HepG2 (cell line): Measurements from ENCODE around the gene PPP3R1. TPM values are rescaled to one million over a fixed set of nuclear protein-coding genes. Genes with fewer than 3 reads are reported as not detected.

Experiments used
- ATAC-seq: fragments of 200-7000 bp; cut with Tn5 transposase; 3 replicates; pipeline ENCODE4 v1.9.1; 2020; ENCODE audit warnings: mild to moderate bottlenecking, moderate library complexity
- BruUV-seq: library from RNA; stranded (reverse); fragments of 400-500 nt; replicated peaks from 2 replicates; lab custom pipeline; 2021; lab: Mats Ljungman, UMichigan
- CTCF ChIA-PET: fragments of 300-600 bp; formaldehyde crosslinking; extraction: SDS; loops from one replicate; lab custom pipeline; 2021; ENCODE audit warnings: low total read pairs, inconsistent platforms, low intra/inter-chr PET ratio; lab: Yijun Ruan, JAX
- POLR2A ChIA-PET: fragments of 350-600 bp; sonication (Branson Sonifier 250); formaldehyde crosslinking; loops from one replicate; lab custom pipeline; 2020; ENCODE audit warnings: antibody characterized with exemption, inconsistent platforms; lab: Yijun Ruan, JAX
- DNase-seq: peaks from one replicate; pipeline ENCODE4 v3.0.0-alpha.2; 2015; ENCODE audit warnings: low spot score
- FAIRE-seq: peaks from 3 replicates; lab custom pipeline; 2011; peaks lifted over from hg19 to GRCh38; lab: Jason Lieb, UNC
- H2AFZ ChIP-seq: one replicate; pipeline ENCODE4 v1.6.1; 2011; ENCODE audit warnings: low read length, inconsistent platforms
- H3K27ac ChIP-seq: fragments of 300-600 bp; 3 replicates; pipeline ENCODE4 v1.8.0; 2011; ENCODE audit warnings: mixed run types, mild to moderate bottlenecking, mixed read lengths, low read length, inconsistent platforms; ENCODE audit not compliant: insufficient read depth; ENCODE audit errors: extremely low read length
- H3K27me3 ChIP-seq, 2 experiments: fragments of 200-600 bp in 1 of 2; 2 replicates in 1 of 2; 3 replicates in 1 of 2; pipeline versions ENCODE4 v1.6.0 to v1.8.0; 2011; ENCODE audit warnings: low read length in 2 of 2, mild to moderate bottlenecking in 2 of 2, moderate library complexity in 2 of 2, inconsistent platforms in 1 of 2; ENCODE audit not compliant: insufficient read depth in 2 of 2, control insufficient read depth in 1 of 2
- H3K36me3 ChIP-seq, 2 experiments: fragments of 200-600 bp in 1 of 2; replicated peaks in 1 of 2; 2 replicates in 1 of 2; 3 replicates in 1 of 2; pipeline versions ENCODE4 v1.5.1 to v1.8.0; 2011; ENCODE audit warnings: low read length in 2 of 2, inconsistent platforms in 1 of 2; ENCODE audit not compliant: insufficient read depth in 2 of 2, control insufficient read depth in 1 of 2
- H3K4me1 ChIP-seq: 2 replicates; pipeline ENCODE4 v1.5.1; 2012; ENCODE audit warnings: low read length, inconsistent platforms; ENCODE audit not compliant: insufficient read depth
- H3K4me2 ChIP-seq: 2 replicates; pipeline ENCODE4 v1.6.0; 2011; ENCODE audit warnings: low read depth, low read length, inconsistent platforms
- H3K4me3 ChIP-seq, 3 experiments: fragments of 200-600 bp in 1 of 3; sonication (generic), shearing (Covaris generic) in 1 of 3; replicated peaks in 1 of 3; 2 replicates each; pipeline ENCODE4 v1.5.1; 2011 to 2016; ENCODE audit warnings: low read length in 3 of 3, inconsistent platforms in 2 of 3, low read depth in 2 of 3, mild to moderate bottlenecking in 2 of 3, control low read depth in 1 of 3, mixed read lengths in 1 of 3; ENCODE audit not compliant: insufficient read depth in 1 of 3
- H3K79me2 ChIP-seq: one replicate; pipeline ENCODE4 v1.6.1; 2011; ENCODE audit warnings: low read length, inconsistent platforms; ENCODE audit not compliant: insufficient read depth
- H3K9ac ChIP-seq: 2 replicates; pipeline ENCODE4 v1.6.0; 2011; ENCODE audit warnings: mild to moderate bottlenecking, low read depth, low read length, inconsistent platforms; ENCODE audit not compliant: insufficient read depth
- H3K9me3 ChIP-seq: 2 replicates; pipeline ENCODE4 v1.5.1; 2012; ENCODE audit warnings: mild to moderate bottlenecking, low read length
- H4K20me1 ChIP-seq: 2 replicates; pipeline ENCODE4 v1.6.0; 2011; ENCODE audit warnings: inconsistent platforms, mild to moderate bottlenecking, low read length, moderate library complexity; ENCODE audit not compliant: insufficient read depth
- ATF5 ChIP-seq: sonication (generic); formaldehyde crosslinking; IDR thresholded peaks from 2 replicates; pipeline ENCODE4 v1.4.0; 2020; ENCODE audit warnings: mild to moderate bottlenecking, low read depth, missing genetic modification reagents
- ESRRA ChIP-seq: sonication (generic); formaldehyde crosslinking; IDR thresholded peaks from 2 replicates; pipeline ENCODE4 v1.5.1; 2020; ENCODE audit warnings: mild to moderate bottlenecking, low read depth, missing genetic modification reagents
- GABPA ChIP-seq, 2 experiments: IDR thresholded peaks; 2 replicates each; pipeline ENCODE4 v1.6.1; 2011 to 2016; ENCODE audit warnings: low read depth in 2 of 2, low read length in 1 of 2, missing biosample characterization in 1 of 2, missing genetic modification characterization in 1 of 2
- HNRNPUL1 ChIP-seq: fragments of 200-400 bp; formaldehyde crosslinking; IDR thresholded peaks from 2 replicates; pipeline ENCODE4 v1.6.1; 2017; ENCODE audit warnings: low read depth, mild to moderate bottlenecking, low read length, moderate library complexity
- MEF2D ChIP-seq: sonication (generic); formaldehyde crosslinking; IDR thresholded peaks from 2 replicates; pipeline ENCODE4 v1.5.1; 2020; ENCODE audit warnings: mild to moderate bottlenecking, missing genetic modification reagents
- MXD1 ChIP-seq: sonication (generic); formaldehyde crosslinking; IDR thresholded peaks from 2 replicates; pipeline ENCODE4 v1.4.0; 2020; ENCODE audit warnings: mild to moderate bottlenecking, missing genetic modification reagents
- NCOA2 ChIP-seq: sonication (generic); formaldehyde crosslinking; IDR thresholded peaks from 2 replicates; pipeline ENCODE4 v1.8.0; 2022; ENCODE audit warnings: inconsistent platforms
- NRL ChIP-seq: sonication (generic); formaldehyde crosslinking; IDR thresholded peaks from 2 replicates; pipeline ENCODE4 v1.5.0; 2020; ENCODE audit warnings: missing genetic modification reagents, mild to moderate bottlenecking, moderate library complexity, borderline replicate concordance
- PRDM4 ChIP-seq: sonication (generic); formaldehyde crosslinking; IDR thresholded peaks from 2 replicates; pipeline ENCODE4 v1.9.0; 2021; ENCODE audit warnings: missing genetic modification reagents, borderline replicate concordance
- RORA ChIP-seq: sonication (generic); formaldehyde crosslinking; IDR thresholded peaks from 2 replicates; pipeline ENCODE4 v1.5.0; 2020; ENCODE audit warnings: mild to moderate bottlenecking, missing genetic modification reagents, moderate library complexity
- THYN1 ChIP-seq: sonication (generic); formaldehyde crosslinking; IDR thresholded peaks from 2 replicates; pipeline ENCODE4 v1.8.1; 2023; ENCODE audit warnings: low read depth, mild to moderate bottlenecking, moderate library complexity, missing genetic modification reagents, borderline replicate concordance
- XBP1 ChIP-seq: sonication (generic); formaldehyde crosslinking; IDR thresholded peaks from 2 replicates; pipeline ENCODE4 v1.5.0; 2020; ENCODE audit warnings: missing genetic modification reagents
- ZNF143 ChIP-seq: sonication (generic); formaldehyde crosslinking; IDR thresholded peaks from 2 replicates; pipeline ENCODE4 v1.4.0; 2020; ENCODE audit warnings: missing genetic modification reagents
- ZNF263 ChIP-seq: sonication (generic); formaldehyde crosslinking; IDR thresholded peaks from 2 replicates; pipeline ENCODE4 v1.4.0; 2020; ENCODE audit warnings: missing genetic modification reagents
- ZNF44 ChIP-seq: sonication (generic); formaldehyde crosslinking; IDR thresholded peaks from 2 replicates; pipeline ENCODE4 v1.5.1; 2020; ENCODE audit warnings: mild to moderate bottlenecking, missing genetic modification reagents
- ZNF513 ChIP-seq: sonication (generic); formaldehyde crosslinking; conservative IDR thresholded peaks from 2 replicates; pipeline ENCODE4 v1.5.0; 2020; ENCODE audit warnings: missing genetic modification reagents
- ZNF563 ChIP-seq: sonication (generic); formaldehyde crosslinking; IDR thresholded peaks from 2 replicates; pipeline ENCODE4 v1.8.0; 2022; ENCODE audit warnings: mild to moderate bottlenecking, moderate library complexity, missing genetic modification reagents
- ZNF83 ChIP-seq: sonication (generic); formaldehyde crosslinking; IDR thresholded peaks from 2 replicates; pipeline ENCODE4 v1.4.0; 2020; ENCODE audit warnings: missing genetic modification reagents, mild to moderate bottlenecking, borderline replicate concordance
- WGBS: methylation state at CpG from one replicate; pipeline ENCODE4 v1.1.6; 2017; ENCODE audit warnings: low lambda C conversion rate; 5-methylcytosine and 5-hydroxymethylcytosine counted together
- in situ Hi-C: cut with HindIII; loops from 2 replicates; pipeline ENCODE4 v1.10.0; 2017; ENCODE audit warnings: low pct_unique_long_range_greater_than_20kb; ENCODE audit not compliant: extremely low pct_ligation_motif_present
- intact Hi-C: fragments of 100-400 bp; cut with micrococcal nuclease; formaldehyde crosslinking; loops from one replicate; pipeline ENCODE4 v1.10.0; 2022; ENCODE audit not compliant: unreplicated experiment
- polyA plus RNA-seq, 8 experiments: library from polyadenylated mRNA; depleted of rRNA in 3 of 8; stranded (reverse) in 7 of 8; unstranded in 1 of 8; fragments of >200 nt; fragmentation: Illumina TruSeq in 4 of 8; extraction: Trizol in 4 of 8; gene quantifications; 2 replicates each; pipeline versions ENCODE4 v1.2.1 to v1.2.3, GENCODE V29; 2011 to 2016; ENCODE audit warnings: low read depth in 4 of 8, missing spikeins in 1 of 8, mixed read lengths in 1 of 8; ENCODE audit not compliant: insufficient read depth in 1 of 8
- total RNA-seq, 5 experiments: library from RNA; depleted of rRNA; stranded (reverse); fragments of >200 nt; fragmentation: Illumina TruSeq; extraction: Trizol; gene quantifications; 2 replicates each; pipeline ENCODE4 v1.2.3, GENCODE V29; 2016; ENCODE audit warnings: low read depth in 1 of 5

Gene PPP3R1
- total and polyA plus RNA-seq, 2 of the 13 experiments (the other 11 are each of a cell fraction or from before 2014, with no cell fraction given): 11.6 to 25.7 TPM

- H3K27ac ChIP-seq: no peak overlapping the region
- BruUV-seq: no TSS peak
- ATAC-seq: no peak
- no peak for FAIRE-seq
- no peak overlapping the region for H3K9ac ChIP-seq
- intact Hi-C loops (no loop called here), in situ Hi-C loops (no loop called here)
- DNase-seq: no peak
- no peaks in the 10 kb centered on the region for H3K27me3 ChIP-seq
- no peaks in the 10 kb centered on the region for H3K79me2 ChIP-seq
- no peak overlapping the region for H3K4me3 ChIP-seq
- H3K36me3 ChIP-seq: peaks cover 3 to 6% of the 10 kb centered on the region in 2 experiments; a peak in 3 of 5 replicates
- H3K4me1 ChIP-seq: no peaks in the 10 kb centered on the region
- no peaks in the 10 kb centered on the region for H4K20me1 ChIP-seq
- ChIA-PET POLR2A (no interaction called here), CTCF (no interaction called here)
- H3K9me3 ChIP-seq: no peaks in the 10 kb centered on the region
- no peak overlapping the region for H3K4me2 ChIP-seq
- TF ChIP-seq ESRRA (CRISPR knock-in tag): no peak
- TF ChIP-seq THYN1 (CRISPR knock-in tag): no peak
- TF ChIP-seq XBP1 (CRISPR knock-in tag): no peak
- no peak for TF ChIP-seq ZNF563
- no peak for TF ChIP-seq RORA (CRISPR knock-in tag)
- TF ChIP-seq ZNF143 (CRISPR knock-in tag): no peak
- TF ChIP-seq ZNF44 (CRISPR knock-in tag): no peak
- TF ChIP-seq ZNF83 (CRISPR knock-in tag): no peak
- TF ChIP-seq MEF2D (CRISPR knock-in tag): no peak
- no peak for TF ChIP-seq ZNF263
- TF ChIP-seq PRDM4 (CRISPR knock-in tag): no peak
- no peak for TF ChIP-seq HNRNPUL1
- no peak for TF ChIP-seq MXD1 (CRISPR knock-in tag)
- TF ChIP-seq GABPA (IDR thresholded peaks at IDR 0.05; ENCODE audit: low read depth, low read length): no peak
- no peak for TF ChIP-seq GABPA (CRISPR knock-in tag; IDR thresholded peaks at IDR 0.05; ENCODE audit: low read depth)
- TF ChIP-seq ATF5 (CRISPR knock-in tag): no peak
- TF ChIP-seq NCOA2 (CRISPR knock-in tag): no peak
- no peak for TF ChIP-seq ZNF513 (CRISPR knock-in tag)
- no peak for TF ChIP-seq NRL
- H2AFZ ChIP-seq: no peak overlapping the region
- 93% methylated on average over 7 of the region's 7 CpGs for WGBS
Observed at GRCh38 chr2:68135448-68136320, 116.6 kb downstream of the PPP3R1 start.
